HG02678 (cell line): ENCODE measurements around the gene ACACB.

Experiments
- ATAC-seq: cut with Tn5 transposase; IDR thresholded peaks from one replicate; pipeline ENCODE4 v1.9.1; 2021; ENCODE audit warnings: mild to moderate bottlenecking, moderate library complexity; ENCODE audit not compliant: unreplicated experiment

Gene ACACB

GRCh38 chr12:109109746-109110350 lies 6.5 kb upstream of the ACACB start:
- no peak for ATAC-seq

DNA sequence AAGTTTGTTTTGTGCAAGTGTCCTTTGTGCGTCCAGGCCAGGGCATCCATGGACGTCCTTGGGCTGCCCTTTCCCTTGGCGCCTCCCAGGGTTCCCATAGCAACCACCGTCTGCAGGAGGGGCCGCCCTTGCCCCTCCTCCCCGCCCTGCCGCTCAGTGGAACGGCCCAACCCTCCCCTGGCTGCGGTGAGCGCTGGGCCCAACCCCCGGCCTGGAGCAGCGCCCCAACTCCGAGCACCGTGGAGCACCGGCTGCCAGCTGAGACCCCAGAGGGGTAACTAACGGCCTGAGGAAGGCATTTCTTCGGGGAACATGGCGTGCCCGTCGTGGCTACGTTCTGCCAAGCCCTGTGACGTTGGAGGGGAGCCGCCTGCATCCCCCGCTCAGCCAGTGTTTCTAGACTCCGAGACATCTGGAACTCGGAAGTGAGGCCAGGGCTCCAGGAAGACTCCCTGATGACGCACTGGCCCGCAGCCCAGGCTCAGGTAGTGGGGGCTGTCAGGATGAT lies 5.3 kb upstream of the ACACB start:
- peak; percentile 79 for ATAC-seq

- ATAC-seq: no peak
These were observed 3.5 kb upstream of the ACACB start for GRCh38 chr12:109112720-109113465.

- ATAC-seq: no peak
These were observed 2.6 kb upstream of the ACACB start for GRCh38 chr12:109113661-109114321.

- ATAC-seq: no peak
These were observed 1.7 kb upstream of the ACACB start for GRCh38 chr12:109114644-109115043.

GRCh38 chr12:109115404-109115757 lies 1.0 kb upstream of the ACACB start:
- ATAC-seq: no peak

- no peak for ATAC-seq
These were observed 193 bp downstream of the ACACB start for GRCh38 chr12:109116611-109116949.

- ATAC-seq: no peak
These were observed 3.7 kb downstream of the ACACB start for GRCh38 chr12:109120095-109120494.

DNA sequence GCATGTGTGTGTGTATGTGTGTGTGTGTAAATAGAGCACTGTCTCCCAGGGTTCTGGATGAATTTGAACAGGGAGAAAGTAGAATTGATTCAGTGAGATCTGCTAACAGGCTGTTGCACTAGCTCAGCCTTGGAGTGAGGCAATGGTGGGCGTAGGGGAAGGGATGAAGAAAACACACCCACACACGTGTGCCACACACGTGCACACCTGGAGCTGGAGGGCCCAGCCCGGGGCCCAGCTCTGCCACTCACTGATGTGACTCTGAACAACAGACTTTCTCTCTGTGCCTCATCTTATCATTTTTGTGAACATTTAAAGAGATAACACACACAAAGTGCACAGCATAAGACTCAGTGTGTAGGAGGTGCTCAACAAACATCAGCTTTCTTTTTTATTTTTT lies 4.2 kb downstream of the ACACB start:
- ATAC-seq: no peak

DNA sequence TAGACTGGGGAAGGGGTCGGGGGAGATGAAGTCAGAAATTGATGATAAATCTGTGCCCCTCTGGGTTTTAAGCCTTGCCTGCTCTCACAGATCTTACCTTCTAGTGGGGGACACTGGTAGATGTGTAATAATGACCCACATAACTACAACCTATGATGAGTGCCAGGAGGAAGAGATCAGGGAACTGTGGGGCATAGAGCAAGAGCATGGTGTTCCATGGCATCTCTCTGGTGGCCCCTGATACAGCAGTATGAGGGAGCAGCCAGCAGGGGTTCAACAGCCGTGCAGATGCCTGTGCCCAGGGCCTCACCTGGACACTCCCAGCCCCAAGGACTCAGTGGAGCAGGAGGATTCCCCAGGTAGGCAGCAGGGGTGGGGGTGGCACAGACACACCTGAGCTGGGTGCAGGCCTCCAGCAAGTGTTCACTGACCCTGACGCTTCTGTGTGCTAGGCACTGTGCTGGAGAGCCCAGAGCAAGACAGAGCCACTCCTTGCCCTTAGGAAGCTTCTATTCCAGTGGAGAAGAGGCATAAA lies 5.0 kb downstream of the ACACB start:
- no peak for ATAC-seq

DNA sequence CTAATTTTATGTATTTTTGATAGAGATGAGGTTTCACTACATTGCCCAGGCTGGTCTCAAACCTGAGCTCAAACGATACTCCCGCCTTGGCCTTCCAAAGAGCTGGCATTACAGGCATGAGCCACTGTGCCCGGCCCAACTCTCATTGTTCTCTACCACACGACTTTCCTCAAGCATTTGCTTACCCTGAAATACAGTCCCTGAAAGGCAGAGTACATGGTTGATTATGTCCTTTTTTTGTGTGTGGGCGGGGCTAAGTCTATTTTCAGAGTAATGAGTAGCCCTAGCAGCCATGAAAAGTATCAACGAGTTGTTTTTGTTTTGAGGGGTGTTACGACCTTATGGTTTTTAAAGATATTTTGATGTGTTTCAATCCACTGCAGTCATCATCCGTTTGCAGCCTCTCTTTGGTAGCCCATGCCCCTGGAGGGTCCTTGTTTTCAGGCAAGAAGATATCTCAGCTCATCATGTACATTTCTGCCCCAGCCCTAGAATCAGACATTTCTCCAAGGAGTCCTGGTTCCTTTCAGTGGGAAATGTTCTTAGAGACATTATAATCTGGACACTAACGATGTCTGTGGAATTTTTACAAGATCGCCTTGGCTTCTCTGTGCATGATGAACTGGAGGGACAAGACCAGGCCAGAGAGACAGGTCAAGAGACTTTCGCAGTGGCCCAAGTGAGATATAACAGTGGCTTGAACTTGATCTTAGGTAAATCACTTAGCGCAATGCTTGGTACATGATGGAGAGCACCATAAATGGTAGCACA lies 8.7 kb downstream of the ACACB start:
- ATAC-seq: no peak

DNA sequence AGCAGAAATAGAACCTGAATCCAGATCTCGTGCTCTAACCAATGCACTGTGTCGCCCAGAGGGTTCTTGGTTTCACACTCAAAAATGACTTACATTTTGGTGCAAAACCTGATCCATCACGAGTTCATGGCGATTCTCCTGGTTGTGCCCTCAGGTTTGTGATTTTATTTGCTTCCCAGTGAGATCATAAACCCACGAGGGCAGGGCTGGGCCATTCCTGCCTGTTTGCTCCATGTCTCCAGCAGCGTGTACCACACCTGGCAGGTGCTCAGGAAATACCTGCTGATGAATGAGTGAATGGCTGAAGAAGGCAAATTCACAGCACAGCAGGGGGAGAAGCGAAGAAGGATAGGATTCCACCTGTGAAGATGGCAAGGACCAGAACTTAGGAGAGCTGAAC lies 9.4 kb downstream of the ACACB start:
- ATAC-seq: no peak

DNA sequence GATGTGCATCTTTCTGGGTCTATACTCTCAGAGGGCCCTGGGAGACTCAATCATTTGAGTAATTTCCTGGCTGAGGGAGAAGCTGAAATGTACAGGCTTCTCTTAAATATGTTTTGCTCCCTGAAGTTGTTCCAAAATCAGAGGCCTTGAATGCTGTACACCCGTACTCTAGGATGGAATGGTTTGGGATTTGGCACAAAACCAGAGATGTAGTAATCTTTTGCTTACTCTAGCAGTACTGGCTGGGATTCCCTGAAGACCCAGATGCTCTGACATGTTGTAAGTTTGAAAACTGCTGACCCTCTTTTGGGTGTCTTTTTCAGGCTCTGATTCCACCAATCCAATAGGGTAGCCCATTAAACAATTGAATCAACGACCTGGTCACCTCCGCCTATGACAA lies 10.4 kb downstream of the ACACB start:
- ATAC-seq: no peak

- ATAC-seq: no peak
These were observed 11.3 kb downstream of the ACACB start for GRCh38 chr12:109127533-109128242.

DNA sequence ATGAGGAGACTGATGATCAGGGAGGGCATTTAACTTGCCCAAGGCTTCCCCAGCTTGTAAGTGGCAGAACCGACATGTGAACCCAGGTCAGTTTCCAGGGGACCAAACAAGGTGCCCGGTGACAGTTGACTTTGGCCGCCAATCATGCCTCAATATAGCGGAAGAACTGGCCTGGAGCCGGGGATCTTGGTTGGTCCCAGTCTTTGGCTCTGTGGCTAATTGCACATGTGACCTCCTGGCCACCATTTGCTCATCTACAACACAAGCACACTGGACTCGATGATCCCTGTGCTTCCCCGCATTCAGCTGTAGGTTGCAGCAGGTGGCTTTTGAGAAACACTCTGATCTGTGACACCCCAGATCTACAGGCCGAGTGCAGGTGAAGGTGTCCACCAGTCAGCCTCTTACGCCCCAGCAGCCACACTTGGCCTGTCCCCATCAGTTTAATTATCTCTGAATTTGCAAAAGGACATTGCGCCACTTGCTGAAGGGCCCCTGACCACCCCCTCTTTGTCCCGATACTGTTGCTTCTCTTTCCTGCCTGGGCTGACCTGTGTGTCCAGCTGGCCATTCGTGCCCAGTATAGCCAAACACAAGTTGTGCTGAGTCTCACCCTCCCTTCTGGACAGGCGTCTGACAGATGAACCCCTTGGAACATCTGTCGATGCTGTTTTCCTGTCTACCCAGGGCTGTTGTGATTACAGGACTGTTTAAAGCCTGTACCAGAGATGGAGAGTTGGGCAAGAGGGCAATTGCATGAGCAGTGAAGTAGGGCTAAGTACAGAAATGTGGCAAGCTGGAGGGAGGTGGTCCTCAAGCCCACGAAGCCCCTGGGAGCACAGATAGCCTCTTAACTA lies 14.1 kb downstream of the ACACB start:
- no peak for ATAC-seq

- ATAC-seq: no peak
These were observed 15.0 kb downstream of the ACACB start for GRCh38 chr12:109131154-109132050.

GRCh38 chr12:109134186-109134917 lies 18.0 kb downstream of the ACACB start:
- no peak for ATAC-seq

GRCh38 chr12:109137055-109137454 lies 20.7 kb downstream of the ACACB start:
- no peak for ATAC-seq
